BE2C (cell line): ENCODE data around the gene OR2B2.

Experiments
- DNase-seq: peaks from one replicate; pipeline ENCODE4 v3.0.0-alpha.2; 2020
- H3K27me3 ChIP-seq: fragments of 250-450 bp; sonication (Bioruptor Pico); 2 replicates; pipeline ENCODE4 v1.5.1; 2020; ENCODE audit warnings: mild to moderate bottlenecking
- H3K36me3 ChIP-seq: fragments of 250-450 bp; sonication (Bioruptor Pico); 2 replicates; pipeline ENCODE4 v1.5.1; 2020; ENCODE audit warnings: mild to moderate bottlenecking
- H3K4me1 ChIP-seq: fragments of 250-450 bp; sonication (Bioruptor Pico); 2 replicates; pipeline ENCODE4 v1.5.1; 2020
- H3K4me3 ChIP-seq: 2 replicates; pipeline ENCODE4 v1.5.1; 2011; ENCODE audit warnings: low read depth, low read length
- H3K9me3 ChIP-seq: fragments of 250-450 bp; sonication (Bioruptor Pico); 2 replicates; pipeline ENCODE4 v1.5.1; 2020
- CTCF ChIP-seq: IDR thresholded peaks from 2 replicates; pipeline ENCODE4 v1.5.1; 2012; ENCODE audit warnings: mild to moderate bottlenecking, low read depth, low read length

Gene OR2B2

GRCh38 chr6:27864906-27865849 is 47.0 kb downstream of the OR2B2 start:
- DNase-seq: peak; percentile 77
- Histone ChIP-seq H3K36me3 (no peaks in the 10 kb centered on the region), H3K4me1 (no peaks in the 10 kb centered on the region), H3K9me3 (no peaks in the 10 kb centered on the region), H3K27me3 (no peaks in the 10 kb centered on the region), H3K4me3 (peak overlapping the region; percentile 86)
- TF ChIP-seq CTCF: no peak

GRCh38 chr6:27863962-27864905 is 48.0 kb downstream of the OR2B2 start:
- Histone ChIP-seq H3K36me3 (no peaks in the 10 kb centered on the region), H3K9me3 (no peaks in the 10 kb centered on the region), H3K27me3 (no peaks in the 10 kb centered on the region), H3K4me1 (no peaks in the 10 kb centered on the region), H3K4me3 (peak overlapping the region; percentile 86)
- DNase-seq: no peak
- TF ChIP-seq CTCF: no peak

GRCh38 chr6:27862396-27863066 is 49.7 kb downstream of the OR2B2 start:
- H3K4me1 ChIP-seq: no peaks in the 10 kb centered on the region
- TF ChIP-seq CTCF: no peak
- H3K4me3 ChIP-seq: no peak overlapping the region
- H3K36me3 ChIP-seq: no peaks in the 10 kb centered on the region
- no peak for DNase-seq
- no peaks in the 10 kb centered on the region for H3K27me3 ChIP-seq
- no peaks in the 10 kb centered on the region for H3K9me3 ChIP-seq

GRCh38 chr6:27861861-27862260 is 50.3 kb downstream of the OR2B2 start:
- H3K4me1 ChIP-seq: no peaks in the 10 kb centered on the region
- TF ChIP-seq CTCF: no peak

GRCh38 chr6:27861276-27861840 is 50.8 kb downstream of the OR2B2 start:
- Histone ChIP-seq H3K9me3 (no peaks in the 10 kb centered on the region), H3K4me1 (no peaks in the 10 kb centered on the region), H3K4me3 (no peak overlapping the region), H3K27me3 (no peaks in the 10 kb centered on the region), H3K36me3 (no peaks in the 10 kb centered on the region)
- no peak for DNase-seq
- TF ChIP-seq CTCF: no peak

More at GRCh38 chr6:27861861-27862260, 50.3 kb downstream of the OR2B2 start:
- H3K36me3 ChIP-seq: no peaks in the 10 kb centered on the region
- no peaks in the 10 kb centered on the region for H3K27me3 ChIP-seq
- no peaks in the 10 kb centered on the region for H3K9me3 ChIP-seq
- no peak for DNase-seq
- no peak overlapping the region for H3K4me3 ChIP-seq
